Common myeloid progenitor, CD34-positive (primary cell): ENCODE results near the gene BTNL2.
A peak's percentile ranks its signal among the peaks of the same experiment; 100 is the strongest.

Experiments used
- CTCF ChIA-PET: fragments of 350-600 bp; sonication (Branson Sonifier 250); formaldehyde crosslinking; loops from one replicate; lab custom pipeline; 2021; ENCODE audit warnings: antibody characterized with exemption; lab: Charles Lee
- POLR2A ChIA-PET: fragments of 350-600 bp; sonication (Branson Sonifier 250); formaldehyde crosslinking; loops from one replicate; lab custom pipeline; 2021; ENCODE audit warnings: antibody characterized with exemption; lab: Charles Lee
- DNase-seq, 3 donors: peaks; one replicate each; pipeline versions ENCODE4 v3.0.0 to v3.0.0-alpha.2; 2013
- H3K27ac ChIP-seq, 2 experiments: 1 replicate in 1 of 2; 2 replicates in 1 of 2; pipeline ENCODE4 v1.7.0; 2013; ENCODE audit warnings: inconsistent platforms in 2 of 2, low read length in 2 of 2, mild to moderate bottlenecking in 2 of 2, low read depth in 1 of 2, moderate library complexity in 1 of 2; ENCODE audit not compliant: severe bottlenecking in 2 of 2, insufficient read depth in 1 of 2, poor library complexity in 1 of 2
- H3K27me3 ChIP-seq, 5 experiments: replicated peaks in 2 of 5; 1 replicate in 3 of 5; 2 replicates in 2 of 5; pipeline versions ENCODE4 v1.6.1 to v1.7.0; 2013; ENCODE audit warnings: low read length in 4 of 5, mild to moderate bottlenecking in 2 of 5, moderate library complexity in 2 of 5, inconsistent platforms in 1 of 5; ENCODE audit not compliant: insufficient read depth in 5 of 5, control insufficient read depth in 4 of 5
- H3K36me3 ChIP-seq, 4 experiments: 1 replicate in 2 of 4; 2 replicates in 2 of 4; pipeline versions ENCODE4 v1.6.1 to v1.7.0; 2013; ENCODE audit warnings: low read length in 3 of 4, control low read depth in 1 of 4, mild to moderate bottlenecking in 1 of 4; ENCODE audit not compliant: control insufficient read depth in 4 of 4, insufficient read depth in 4 of 4
- H3K4me1 ChIP-seq, 4 experiments: 1 replicate in 3 of 4; 2 replicates in 1 of 4; pipeline versions ENCODE4 v1.6.1 to v1.7.1; 2013; ENCODE audit warnings: low read length in 3 of 4, mild to moderate bottlenecking in 3 of 4, control low read depth in 1 of 4, inconsistent platforms in 1 of 4, moderate library complexity in 1 of 4; ENCODE audit not compliant: control insufficient read depth in 4 of 4, insufficient read depth in 4 of 4; ENCODE audit errors: control extremely low read depth in 1 of 4
- H3K4me3 ChIP-seq, 7 experiments: 1 replicate in 4 of 7; 2 replicates in 3 of 7; pipeline versions ENCODE4 v1.5.1 to v1.7.0; 2013; ENCODE audit warnings: mild to moderate bottlenecking in 7 of 7, low read length in 6 of 7, moderate library complexity in 6 of 7, inconsistent platforms in 2 of 7, low read depth in 2 of 7, control low read depth in 1 of 7; ENCODE audit not compliant: insufficient read depth in 4 of 7, control insufficient read depth in 1 of 7; ENCODE audit errors: extremely low read depth in 1 of 7
- H3K9me3 ChIP-seq, 5 experiments: 1 replicate in 4 of 5; 2 replicates in 1 of 5; pipeline versions ENCODE4 v1.6.1 to v1.7.1; 2013; ENCODE audit warnings: low read length in 4 of 5, mild to moderate bottlenecking in 2 of 5, inconsistent platforms in 1 of 5, low read depth in 1 of 5, moderate library complexity in 1 of 5; ENCODE audit not compliant: control insufficient read depth in 4 of 5, insufficient read depth in 2 of 5; ENCODE audit errors: control extremely low read depth in 1 of 5
- WGBS: methylation state at CpG from one replicate; pipeline ENCODE4 v1.1.5; 2013; ENCODE audit not compliant: insufficient coverage; 5-methylcytosine and 5-hydroxymethylcytosine counted together

BTNL2 gene

GRCh38 chr6:32432050-32432450 is 25.1 kb upstream of the BTNL2 start:
- Histone ChIP-seq H3K27ac (no peak overlapping the region), H3K36me3 (no peaks in the 10 kb centered on the region), H3K27me3 (no peaks in the 10 kb centered on the region), H3K4me1 (peaks cover 2 to 8% (median 5%) of the 10 kb centered on the region in 4 experiments), H3K4me3 (no peak overlapping the region), H3K9me3 (no peaks in the 10 kb centered on the region)
- ChIA-PET POLR2A (interaction anchor here (0.6 kb wide), 1 partner anchor 63 kb away, joined by 4 read pairs; no protein-coding TSS in a partner anchor), CTCF (interaction anchor here (0.8 to 3.4 kb wide), 16 partner anchors 10 to 439 kb away, joined by 3 to 33 read pairs (median 4); no protein-coding TSS in a partner anchor)
- DNase-seq = peak; percentile 60 to 69 (median 63)
- no CpG with 5 or more reads among the region's 1 CpG for WGBS

- Histone ChIP-seq H3K36me3 (no peaks in the 10 kb centered on the region), H3K4me1 (no peaks in the 10 kb centered on the region), H3K27ac (no peak overlapping the region), H3K27me3 (no peaks in the 10 kb centered on the region), H3K4me3 (no peak overlapping the region), H3K9me3 (no peaks in the 10 kb centered on the region)
- 100% methylated on average over 1 of the region's 3 CpGs for WGBS
- ChIA-PET POLR2A (no interaction called here), CTCF (interaction anchor here (0.7 to 3.4 kb wide), 11 partner anchors 10 to 366 kb away, joined by 3 to 33 read pairs (median 7); no protein-coding TSS in a partner anchor)
- no peak for DNase-seq
Observed at GRCh38 chr6:32431142-32431541, 24.2 kb upstream of the BTNL2 start.

- H3K27me3 ChIP-seq = no peaks in the 10 kb centered on the region
- ChIA-PET POLR2A (no interaction called here), CTCF (interaction anchor here (0.8 to 3.4 kb wide), 6 partner anchors 255 to 363 kb away, joined by 3 to 33 read pairs (median 3); no protein-coding TSS in a partner anchor)
- no peak for DNase-seq
- H3K4me3 ChIP-seq = no peak overlapping the region
- H3K36me3 ChIP-seq = no peaks in the 10 kb centered on the region
- WGBS = 94% methylated on average over 2 of the region's 3 CpGs
- no peaks in the 10 kb centered on the region for H3K9me3 ChIP-seq
- no peak overlapping the region for H3K27ac ChIP-seq
- no peaks in the 10 kb centered on the region for H3K4me1 ChIP-seq
Observed at GRCh38 chr6:32430179-32430578, 23.2 kb upstream of the BTNL2 start.

GRCh38 chr6:32427934-32428474 is 21.0 kb upstream of the BTNL2 start:
- H3K36me3 ChIP-seq = no peaks in the 10 kb centered on the region
- no peaks in the 10 kb centered on the region for H3K27me3 ChIP-seq
- no peak for DNase-seq
- POLR2A ChIA-PET = no interaction called here
- WGBS = 94% methylated on average over 2 of the region's 4 CpGs
- no peak overlapping the region for H3K27ac ChIP-seq
- no peaks in the 10 kb centered on the region for H3K4me1 ChIP-seq
- CTCF ChIA-PET = interaction anchor here (1.5 kb wide), 1 partner anchor 358 kb away, joined by 4 read pairs; no protein-coding TSS in a partner anchor
- H3K4me3 ChIP-seq = no peak overlapping the region
- H3K9me3 ChIP-seq = no peaks in the 10 kb centered on the region

GRCh38 chr6:32427218-32427617 is 20.2 kb upstream of the BTNL2 start:
- H3K36me3 ChIP-seq = no peaks in the 10 kb centered on the region
- H3K9me3 ChIP-seq = no peaks in the 10 kb centered on the region
- no peak for DNase-seq
- H3K27me3 ChIP-seq = no peaks in the 10 kb centered on the region
- ChIA-PET POLR2A (no interaction called here), CTCF (interaction anchor here (1.5 kb wide), 1 partner anchor 11 kb away, joined by 4 read pairs; no protein-coding TSS in a partner anchor)
- no peak overlapping the region for H3K4me3 ChIP-seq
- no peak overlapping the region for H3K27ac ChIP-seq
- 80% methylated on average over 1 of the region's 1 CpG for WGBS
- H3K4me1 ChIP-seq = no peaks in the 10 kb centered on the region

- Histone ChIP-seq H3K27ac (no peak overlapping the region), H3K27me3 (no peaks in the 10 kb centered on the region), H3K4me3 (no peak overlapping the region), H3K9me3 (no peaks in the 10 kb centered on the region), H3K36me3 (no peaks in the 10 kb centered on the region), H3K4me1 (no peaks in the 10 kb centered on the region)
- 100% methylated on average over 1 of the region's 4 CpGs for WGBS
- no peak for DNase-seq
- ChIA-PET POLR2A (no interaction called here), CTCF (interaction anchor here (1.2 to 3.6 kb wide), 4 partner anchors 10 to 360 kb away, joined by 3 to 24 read pairs (median 8); no protein-coding TSS in a partner anchor)
Observed at GRCh38 chr6:32426338-32426737, 19.4 kb upstream of the BTNL2 start.

- Histone ChIP-seq H3K36me3 (no peaks in the 10 kb centered on the region), H3K4me3 (no peak overlapping the region), H3K9me3 (no peaks in the 10 kb centered on the region), H3K27me3 (no peaks in the 10 kb centered on the region), H3K4me1 (peaks cover 0 to 1% (median 0%) of the 10 kb centered on the region in 4 experiments), H3K27ac (no peak overlapping the region)
- POLR2A ChIA-PET = no interaction called here
- 100% methylated on average over 2 of the region's 3 CpGs for WGBS
- no peak for DNase-seq
- CTCF ChIA-PET = interaction anchor here (0.9 to 3.6 kb wide), 7 partner anchors 9 to 429 kb away, joined by 3 to 24 read pairs (median 4); partner anchors contain the start of genes PSMB9 and TAP1
Observed at GRCh38 chr6:32424589-32425300, 17.8 kb upstream of the BTNL2 start.
